Measurements from ENCODE around the gene CRB1. TPM values are rescaled to one million over a fixed set of nuclear protein-coding genes. Genes with fewer than 3 reads are reported as not detected.

Gene CRB1
- polyA plus RNA-seq, 3 donors: not detected

GRCh38 chr1:197314682-197315081, 46.6 kb downstream of the CRB1 start:
- no peak overlapping the region for H3K27ac Mint-ChIP-seq
- Histone ChIP-seq H3K27me3 (ENCODE audit: control insufficient read depth in 2 of 2, insufficient read depth in 2 of 2, low read length in 2 of 2) (no peaks in the 10 kb centered on the region), H3K79me2 (ENCODE audit: insufficient read depth, low read length) (no peaks in the 10 kb centered on the region), H3K36me3 (replicated peaks in 1 of 2; ENCODE audit: control insufficient read depth in 1 of 2, insufficient read depth in 2 of 2, low read length in 2 of 2) (no peaks in the 10 kb centered on the region), H3K27ac (ENCODE audit: low read depth in 1 of 2, low read length in 2 of 2) (no peak overlapping the region), H3K9ac (ENCODE audit: insufficient read depth, low read length, poor library complexity, severe bottlenecking) (no peak overlapping the region), H3K9me3 (replicated peaks in 1 of 2; ENCODE audit: control insufficient read depth in 1 of 2, insufficient read depth in 1 of 2, low read length in 2 of 2) (no peaks in the 10 kb centered on the region), H2AFZ (ENCODE audit: insufficient read depth, low read depth, low read length, poor library complexity, severe bottlenecking) (no peak overlapping the region), H3K4me3 (replicated peaks in 1 of 3; ENCODE audit: low read depth in 2 of 3, low read length in 3 of 3) (no peak overlapping the region), H3K4me2 (replicated peaks; ENCODE audit: extremely low read depth, low read length, poor library complexity, severe bottlenecking) (no peak overlapping the region), H4K20me1 (ENCODE audit: insufficient read depth, low read length) (no peaks in the 10 kb centered on the region), H3K4me1 (ENCODE audit: control insufficient read depth in 1 of 2, insufficient read depth in 2 of 2, low read length in 2 of 2) (no peaks in the 10 kb centered on the region)
- H3K27me3 Mint-ChIP-seq (ENCODE audit: low read depth in 3 of 3): peaks cover 0 to 3% (median 2%) of the 10 kb centered on the region in 3 donors
- TF ChIP-seq CTCF (IDR thresholded peaks at IDR 0.05): no peak
- H3K36me3 Mint-ChIP-seq: no peaks in the 10 kb centered on the region
- no peak for DNase-seq
- H3K4me1 Mint-ChIP-seq: no peaks in the 10 kb centered on the region
- no peak overlapping the region for H3K4me3 Mint-ChIP-seq
- intact Hi-C loops (cut with micrococcal nuclease): no loop called here
- peaks cover 0 to 3% (median 0%) of the 10 kb centered on the region in 7 donors for H3K9me3 Mint-ChIP-seq

GRCh38 chr1:197319631-197320030, 51.6 kb downstream of the CRB1 start:
- Histone ChIP-seq H2AFZ (ENCODE audit: insufficient read depth, low read depth, low read length, poor library complexity, severe bottlenecking) (no peak overlapping the region), H3K36me3 (replicated peaks in 1 of 2; ENCODE audit: control insufficient read depth in 1 of 2, insufficient read depth in 2 of 2, low read length in 2 of 2) (no peaks in the 10 kb centered on the region), H3K27ac (ENCODE audit: low read depth in 1 of 2, low read length in 2 of 2) (no peak overlapping the region), H3K27me3 (ENCODE audit: control insufficient read depth in 2 of 2, insufficient read depth in 2 of 2, low read length in 2 of 2) (no peaks in the 10 kb centered on the region), H3K9ac (ENCODE audit: insufficient read depth, low read length, poor library complexity, severe bottlenecking) (no peak overlapping the region), H3K4me3 (replicated peaks in 1 of 3; ENCODE audit: low read depth in 2 of 3, low read length in 3 of 3) (no peak overlapping the region), H3K4me1 (ENCODE audit: control insufficient read depth in 1 of 2, insufficient read depth in 2 of 2, low read length in 2 of 2) (no peaks in the 10 kb centered on the region), H3K4me2 (replicated peaks; ENCODE audit: extremely low read depth, low read length, poor library complexity, severe bottlenecking) (no peak overlapping the region), H3K9me3 (replicated peaks in 1 of 2; ENCODE audit: control insufficient read depth in 1 of 2, insufficient read depth in 1 of 2, low read length in 2 of 2) (no peaks in the 10 kb centered on the region), H3K79me2 (ENCODE audit: insufficient read depth, low read length) (no peaks in the 10 kb centered on the region), H4K20me1 (ENCODE audit: insufficient read depth, low read length) (no peaks in the 10 kb centered on the region)
- Mint-ChIP-seq H3K4me3 (no peak overlapping the region), H3K27me3 (ENCODE audit: low read depth in 3 of 3) (peaks cover 0 to 2% (median 0%) of the 10 kb centered on the region in 3 donors), H3K36me3 (no peaks in the 10 kb centered on the region), H3K4me1 (no peaks in the 10 kb centered on the region), H3K9me3 (peaks cover 0 to 3% (median 0%) of the 10 kb centered on the region in 7 donors), H3K27ac (no peak overlapping the region)
- WGBS (ENCODE audit: insufficient coverage): no CpG with 5 or more reads among the region's 2 CpGs
- TF ChIP-seq CTCF (IDR thresholded peaks at IDR 0.05): no peak
- intact Hi-C loops (cut with micrococcal nuclease): no loop called here
- DNase-seq: no peak

All from CD14-positive monocyte (primary cell).